Midbrain (tissue), 1 donor: ENCODE measurements around the gene CCDC51.
"Not testable (repeated sequence)": the region's sequence is repeated elsewhere in the genome, so short reads cannot be mapped to it uniquely, and the experiment has no call there.

Experiments used
- DNase-seq: peaks from one replicate; lab custom pipeline; 2025; lab: John Stamatoyannopoulos, UW

The CCDC51 gene

GRCh38 chr3:48439820-48440589 is at the start of gene CCDC51, which contains the start of gene TMA7:
Gene CCDC51 (minus strand): TSS chr3:48440119. CDS start chr3:48435128, 4,991 bp downstream.
Gene TMA7 (plus strand): TSS chr3:48440257. CDS start chr3:48440297, 40 bp downstream.
- peak; percentile 97 for DNase-seq

GRCh38 chr3:48486952-48487351 is 47.0 kb upstream of the CCDC51 start:
- no peak for DNase-seq

- DNase-seq = not testable (repeated sequence)
Measured at GRCh38 chr3:48482822-48483221, 42.9 kb upstream of the CCDC51 start.

GRCh38 chr3:48480891-48481290 is 41.0 kb upstream of the CCDC51 start:
- DNase-seq = not testable (repeated sequence)

- no peak for DNase-seq
Measured at GRCh38 chr3:48478626-48479555, 39.0 kb upstream of the CCDC51 start.

GRCh38 chr3:48477959-48478520 is 38.1 kb upstream of the CCDC51 start:
- DNase-seq = no peak

GRCh38 chr3:48476426-48477053 is 36.6 kb upstream of the CCDC51 start:
- DNase-seq = no peak

- no peak for DNase-seq
Measured at GRCh38 chr3:48475188-48475587, 35.3 kb upstream of the CCDC51 start.

- no peak for DNase-seq
Measured at GRCh38 chr3:48474619-48475018, 34.7 kb upstream of the CCDC51 start.

GRCh38 chr3:48474031-48474430 is 34.1 kb upstream of the CCDC51 start:
- DNase-seq = not testable (repeated sequence)

GRCh38 chr3:48473617-48473952 is 33.7 kb upstream of the CCDC51 start:
- DNase-seq = no peak

GRCh38 chr3:48472923-48473616 is 33.2 kb upstream of the CCDC51 start:
- DNase-seq = peak; percentile 86

- DNase-seq = no peak
Measured at GRCh38 chr3:48472673-48472922, 32.7 kb upstream of the CCDC51 start.

- DNase-seq = no peak
Measured at GRCh38 chr3:48470286-48470685, 30.4 kb upstream of the CCDC51 start.

GRCh38 chr3:48469046-48469915 is 29.4 kb upstream of the CCDC51 start:
- DNase-seq = no peak

GRCh38 chr3:48468329-48468731 is 28.4 kb upstream of the CCDC51 start:
- no peak for DNase-seq

- DNase-seq = no peak
Measured at GRCh38 chr3:48467473-48468267, 27.8 kb upstream of the CCDC51 start.

GRCh38 chr3:48467110-48467454 is 27.2 kb upstream of the CCDC51 start:
- DNase-seq = no peak

GRCh38 chr3:48466386-48467109 is 26.6 kb upstream of the CCDC51 start:
- DNase-seq = no peak
